Measurements from ENCODE around the gene RBAK. TPM values are rescaled to one million over a fixed set of nuclear protein-coding genes. Genes with fewer than 3 reads are reported as not detected.

RBAK gene
- total RNA-seq (2014; rRNA removed; shearing (Covaris generic)) (7.4 and 9.5 TPM in 2 replicates), total RNA-seq (2022) (16.0 and 18.5 TPM in 2 replicates), Bru-seq, nascent RNA (percentile 91 among the genes with signal in this experiment), BruChase-seq, experiment 1, labeled RNA remaining after a 6-hour chase (percentile 87 among the genes with signal in this experiment), BruChase-seq, experiment 2, labeled RNA remaining after a 2-hour chase (percentile 98 among the genes with signal in this experiment)
- long read RNA-seq, full-length matches to known transcripts = 5 of 11 reads
- long read RNA-seq, partial matches to known transcripts = 0 of 11 reads
- long read RNA-seq, other reads (novel, unspliced or antisense) = 6 of 11 reads

GRCh38 chr7:5045558-5046396, at the start of gene RBAK:
TSS of gene RBAK (plus strand) at chr7:5045860. CDS start at chr7:5048077, 2,217 bp downstream.
- no peaks in the 10 kb centered on the region for H4K20me1 ChIP-seq (ENCODE audit: insufficient read depth, low read length)
- H3K4me3 ChIP-seq (ENCODE audit: low read depth, low read length, poor library complexity, severe bottlenecking) = peak within 1 kb of the TSS; percentile 86
- intact Hi-C loops (cut with micrococcal nuclease; ENCODE audit: unreplicated experiment) = loop anchor here (1.0 kb wide), 1 partner anchor 72 kb away; no protein-coding TSS in a partner anchor
- peak within 1 kb of the TSS; percentile 82 for H2AFZ ChIP-seq (ENCODE audit: low read length)
- DNase-seq (ENCODE audit: low spot score) = peak; percentile 98
- no peaks in the 10 kb centered on the region for H3K9me2 ChIP-seq (ENCODE audit: insufficient read depth, low read length)
- H3K36me3 ChIP-seq (ENCODE audit: insufficient read depth, low read length) = peaks cover 26% of the 10 kb centered on the region
- ChIA-PET POLR2A (interaction anchor here (0.6 kb wide), 2 partner anchors 284 to 1938 kb away, joined by 3 read pairs; no protein-coding TSS in a partner anchor), CTCF (ENCODE audit: unreplicated experiment) (interaction anchor here (0.8 kb wide), 1 partner anchor 72 kb away, joined by 3 read pairs; no protein-coding TSS in a partner anchor)
- TF ChIP-seq EZH2phosphoT487 (IDR thresholded peaks at IDR 0.05; ENCODE audit: borderline replicate concordance, low read depth, low read length) (no peak), CTCF (conservative IDR thresholded peaks at IDR 0.05; ENCODE audit: low read length) (no peak)
- H3K9me3 ChIP-seq (ENCODE audit: low read length) = peaks cover 3% of the 10 kb centered on the region; the same call in 1 of the 2 replicates
- BruUV-seq (replicated peaks) = no TSS peak
- peaks cover 13% of the 10 kb centered on the region for H3K4me1 ChIP-seq (ENCODE audit: insufficient read depth, low read length, poor library complexity, severe bottlenecking)
- H3K27ac ChIP-seq (ENCODE audit: low read depth, low read length, poor library complexity, severe bottlenecking) = peak within 1 kb of the TSS; percentile 13
- peaks cover 17% of the 10 kb centered on the region for H3K79me2 ChIP-seq (ENCODE audit: insufficient read depth, low read depth, low read length)
- peak within 1 kb of the TSS; percentile 79 for H3K4me2 ChIP-seq (ENCODE audit: low read length)

- Histone ChIP-seq H3K79me2 (ENCODE audit: insufficient read depth, low read depth, low read length) (no peaks in the 10 kb centered on the region), H3K9me3 (ENCODE audit: low read length) (no peaks in the 10 kb centered on the region), H4K20me1 (ENCODE audit: insufficient read depth, low read length) (no peaks in the 10 kb centered on the region), H3K4me2 (ENCODE audit: low read length) (no peak overlapping the region), H3K4me3 (ENCODE audit: low read depth, low read length, poor library complexity, severe bottlenecking) (no peak overlapping the region), H3K36me3 (ENCODE audit: insufficient read depth, low read length) (peaks cover 52% of the 10 kb centered on the region), H2AFZ (ENCODE audit: low read length) (no peak overlapping the region), H3K4me1 (ENCODE audit: insufficient read depth, low read length, poor library complexity, severe bottlenecking) (no peaks in the 10 kb centered on the region), H3K27ac (ENCODE audit: low read depth, low read length, poor library complexity, severe bottlenecking) (no peak overlapping the region), H3K9me2 (ENCODE audit: insufficient read depth, low read length) (no peaks in the 10 kb centered on the region)
- ChIA-PET POLR2A (no interaction called here), CTCF (ENCODE audit: unreplicated experiment) (no interaction called here)
- BruUV-seq (replicated peaks) = no TSS peak
- DNase-seq (ENCODE audit: low spot score) = no peak
- TF ChIP-seq CTCF (conservative IDR thresholded peaks at IDR 0.05; ENCODE audit: low read length) (no peak), EZH2phosphoT487 (IDR thresholded peaks at IDR 0.05; ENCODE audit: borderline replicate concordance, low read depth, low read length) (no peak)
- intact Hi-C loops (cut with micrococcal nuclease; ENCODE audit: unreplicated experiment) = no loop called here
These were observed 48.9 kb upstream of the RBAK start for GRCh38 chr7:4996696-4997222.

Measured in OCI-LY7 (cell line).